Esophagus squamous epithelium (tissue), 4 donors: ENCODE data around the gene DAB1.

Experiments
- POLR2A ChIP-seq, 4 donors: fragments of 450-650 bp; IDR thresholded peaks; one replicate each; pipeline ENCODE4 v1.6.1; 2017; ENCODE audit warnings: antibody characterized with exemption in 4 of 4, mild to moderate bottlenecking in 4 of 4, moderate library complexity in 3 of 4
- TF ChIP-seq, protein P1 (sequence below), 6 experiments: fragments of 450-650 bp in 4 of 6; fragments of 200-600 bp in 2 of 6; sonication (generic) in 2 of 6; IDR thresholded peaks; one replicate each; pipeline ENCODE4 v1.5.1; 2016 to 2019; ENCODE audit warnings: antibody characterized with exemption in 6 of 6, mild to moderate bottlenecking in 4 of 6, moderate library complexity in 4 of 6

DNA sequence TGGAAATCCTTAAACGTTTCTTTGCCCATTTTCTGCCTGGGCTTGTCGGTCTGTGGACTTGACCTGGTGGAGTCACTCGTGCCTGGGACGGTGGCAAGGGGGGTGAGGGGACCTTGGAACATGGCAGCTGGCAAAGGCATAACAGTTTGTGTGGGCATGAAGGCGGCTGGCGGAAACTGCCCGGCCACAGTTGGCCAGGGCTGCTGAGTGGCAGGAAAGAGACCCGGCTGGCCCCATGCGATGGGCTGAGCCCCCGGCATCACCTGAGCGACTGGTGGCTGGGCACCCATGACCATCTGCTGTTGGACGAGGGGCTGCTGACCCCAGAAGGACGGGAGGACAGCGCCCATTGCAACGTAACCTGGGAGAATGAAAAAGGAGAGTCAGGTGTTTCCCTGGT, 408.8 kb downstream of the DAB1 start:
- TF ChIP-seq, protein P1, sequence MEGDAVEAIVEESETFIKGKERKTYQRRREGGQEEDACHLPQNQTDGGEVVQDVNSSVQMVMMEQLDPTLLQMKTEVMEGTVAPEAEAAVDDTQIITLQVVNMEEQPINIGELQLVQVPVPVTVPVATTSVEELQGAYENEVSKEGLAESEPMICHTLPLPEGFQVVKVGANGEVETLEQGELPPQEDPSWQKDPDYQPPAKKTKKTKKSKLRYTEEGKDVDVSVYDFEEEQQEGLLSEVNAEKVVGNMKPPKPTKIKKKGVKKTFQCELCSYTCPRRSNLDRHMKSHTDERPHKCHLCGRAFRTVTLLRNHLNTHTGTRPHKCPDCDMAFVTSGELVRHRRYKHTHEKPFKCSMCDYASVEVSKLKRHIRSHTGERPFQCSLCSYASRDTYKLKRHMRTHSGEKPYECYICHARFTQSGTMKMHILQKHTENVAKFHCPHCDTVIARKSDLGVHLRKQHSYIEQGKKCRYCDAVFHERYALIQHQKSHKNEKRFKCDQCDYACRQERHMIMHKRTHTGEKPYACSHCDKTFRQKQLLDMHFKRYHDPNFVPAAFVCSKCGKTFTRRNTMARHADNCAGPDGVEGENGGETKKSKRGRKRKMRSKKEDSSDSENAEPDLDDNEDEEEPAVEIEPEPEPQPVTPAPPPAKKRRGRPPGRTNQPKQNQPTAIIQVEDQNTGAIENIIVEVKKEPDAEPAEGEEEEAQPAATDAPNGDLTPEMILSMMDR (IDR thresholded peaks at IDR 0.05): no peak
- TF ChIP-seq POLR2A (IDR thresholded peaks at IDR 0.05): no peak
